HepG2 (cell line): ENCODE data around the gene FCAMR. TPM values are rescaled to one million over a fixed set of nuclear protein-coding genes. Genes with fewer than 3 reads are reported as not detected.

Experiments
- ATAC-seq: fragments of 200-7000 bp; cut with Tn5 transposase; 3 replicates; pipeline ENCODE4 v1.9.1; 2020; ENCODE audit warnings: mild to moderate bottlenecking, moderate library complexity
- BruUV-seq: library from RNA; stranded (reverse); fragments of 400-500 nt; replicated peaks from 2 replicates; lab custom pipeline; 2021; lab: Mats Ljungman, UMichigan
- CTCF ChIA-PET: fragments of 300-600 bp; formaldehyde crosslinking; extraction: SDS; loops from one replicate; lab custom pipeline; 2021; ENCODE audit warnings: low total read pairs, inconsistent platforms, low intra/inter-chr PET ratio; lab: Yijun Ruan, JAX
- POLR2A ChIA-PET: fragments of 350-600 bp; sonication (Branson Sonifier 250); formaldehyde crosslinking; loops from one replicate; lab custom pipeline; 2020; ENCODE audit warnings: antibody characterized with exemption, inconsistent platforms; lab: Yijun Ruan, JAX
- DNase-seq: peaks from one replicate; pipeline ENCODE4 v3.0.0-alpha.2; 2015; ENCODE audit warnings: low spot score
- FAIRE-seq: peaks from 3 replicates; lab custom pipeline; 2011; peaks lifted over from hg19 to GRCh38; lab: Jason Lieb, UNC
- H2AFZ ChIP-seq: one replicate; pipeline ENCODE4 v1.6.1; 2011; ENCODE audit warnings: low read length, inconsistent platforms
- H3K27ac ChIP-seq: fragments of 300-600 bp; 3 replicates; pipeline ENCODE4 v1.8.0; 2011; ENCODE audit warnings: mixed run types, mild to moderate bottlenecking, mixed read lengths, low read length, inconsistent platforms; ENCODE audit not compliant: insufficient read depth; ENCODE audit errors: extremely low read length
- H3K27me3 ChIP-seq, 2 experiments: fragments of 200-600 bp in 1 of 2; 2 replicates in 1 of 2; 3 replicates in 1 of 2; pipeline versions ENCODE4 v1.6.0 to v1.8.0; 2011; ENCODE audit warnings: low read length in 2 of 2, mild to moderate bottlenecking in 2 of 2, moderate library complexity in 2 of 2, inconsistent platforms in 1 of 2; ENCODE audit not compliant: insufficient read depth in 2 of 2, control insufficient read depth in 1 of 2
- H3K36me3 ChIP-seq, 2 experiments: fragments of 200-600 bp in 1 of 2; replicated peaks in 1 of 2; 2 replicates in 1 of 2; 3 replicates in 1 of 2; pipeline versions ENCODE4 v1.5.1 to v1.8.0; 2011; ENCODE audit warnings: low read length in 2 of 2, inconsistent platforms in 1 of 2; ENCODE audit not compliant: insufficient read depth in 2 of 2, control insufficient read depth in 1 of 2
- H3K4me1 ChIP-seq: 2 replicates; pipeline ENCODE4 v1.5.1; 2012; ENCODE audit warnings: low read length, inconsistent platforms; ENCODE audit not compliant: insufficient read depth
- H3K4me2 ChIP-seq: 2 replicates; pipeline ENCODE4 v1.6.0; 2011; ENCODE audit warnings: low read depth, low read length, inconsistent platforms
- H3K4me3 ChIP-seq, 3 experiments: fragments of 200-600 bp in 1 of 3; sonication (generic), shearing (Covaris generic) in 1 of 3; replicated peaks in 1 of 3; 2 replicates each; pipeline ENCODE4 v1.5.1; 2011 to 2016; ENCODE audit warnings: low read length in 3 of 3, inconsistent platforms in 2 of 3, low read depth in 2 of 3, mild to moderate bottlenecking in 2 of 3, control low read depth in 1 of 3, mixed read lengths in 1 of 3; ENCODE audit not compliant: insufficient read depth in 1 of 3
- H3K79me2 ChIP-seq: one replicate; pipeline ENCODE4 v1.6.1; 2011; ENCODE audit warnings: low read length, inconsistent platforms; ENCODE audit not compliant: insufficient read depth
- H3K9ac ChIP-seq: 2 replicates; pipeline ENCODE4 v1.6.0; 2011; ENCODE audit warnings: mild to moderate bottlenecking, low read depth, low read length, inconsistent platforms; ENCODE audit not compliant: insufficient read depth
- H3K9me3 ChIP-seq: 2 replicates; pipeline ENCODE4 v1.5.1; 2012; ENCODE audit warnings: mild to moderate bottlenecking, low read length
- H4K20me1 ChIP-seq: 2 replicates; pipeline ENCODE4 v1.6.0; 2011; ENCODE audit warnings: inconsistent platforms, mild to moderate bottlenecking, low read length, moderate library complexity; ENCODE audit not compliant: insufficient read depth
- EP300 ChIP-seq, 3 experiments: sonication (generic) in 1 of 3; formaldehyde crosslinking in 1 of 3; IDR thresholded peaks; 2 replicates each; pipeline versions ENCODE4 v1.5.1 to v1.6.1; 2011 to 2020; ENCODE audit warnings: low read depth in 2 of 3, low read length in 2 of 3, borderline replicate concordance in 1 of 3, improper control_type of control experiment in 1 of 3, mild to moderate bottlenecking in 1 of 3, missing genetic modification reagents in 1 of 3, moderate library complexity in 1 of 3
- GLI4 ChIP-seq: sonication (generic); formaldehyde crosslinking; IDR thresholded peaks from 2 replicates; pipeline ENCODE4 v1.5.1; 2020; ENCODE audit warnings: missing genetic modification reagents, mild to moderate bottlenecking, moderate library complexity, borderline replicate concordance
- MAFG ChIP-seq: sonication (generic); formaldehyde crosslinking; IDR thresholded peaks from 2 replicates; pipeline ENCODE4 v1.5.1; 2020; ENCODE audit warnings: mild to moderate bottlenecking, missing genetic modification reagents
- MIER2 ChIP-seq: IDR thresholded peaks from 2 replicates; pipeline ENCODE4 v1.6.1; 2016; ENCODE audit warnings: missing biosample characterization, missing genetic modification reagents
- RBAK ChIP-seq: sonication (generic); formaldehyde crosslinking; IDR thresholded peaks from 2 replicates; pipeline ENCODE4 v1.5.1; 2020; ENCODE audit warnings: mild to moderate bottlenecking, missing genetic modification reagents
- RFXAP ChIP-seq: sonication (generic); formaldehyde crosslinking; IDR thresholded peaks from 2 replicates; pipeline ENCODE4 v1.4.0; 2020; ENCODE audit warnings: missing genetic modification reagents, borderline replicate concordance
- SAP130 ChIP-seq: IDR thresholded peaks from 2 replicates; pipeline ENCODE4 v1.6.1; 2016; ENCODE audit warnings: low read depth
- ZMYM2 ChIP-seq: sonication (generic); formaldehyde crosslinking; IDR thresholded peaks from 2 replicates; pipeline ENCODE4 v1.8.0; 2022; ENCODE audit warnings: mild to moderate bottlenecking, missing genetic modification reagents
- ZNF12 ChIP-seq: sonication (generic); formaldehyde crosslinking; IDR thresholded peaks from 2 replicates; pipeline ENCODE4 v1.5.0; 2020; ENCODE audit warnings: missing genetic modification reagents
- ZNF232 ChIP-seq: sonication (generic); formaldehyde crosslinking; IDR thresholded peaks from 2 replicates; pipeline ENCODE4 v1.4.0; 2020; ENCODE audit warnings: missing genetic modification reagents, borderline replicate concordance
- ZNF282 ChIP-seq: fragments of 450-650 bp; IDR thresholded peaks from 2 replicates; pipeline ENCODE4 v1.6.1; 2018; ENCODE audit not compliant: partially characterized antibody
- ZNF432 ChIP-seq: sonication (generic); formaldehyde crosslinking; IDR thresholded peaks from 2 replicates; pipeline ENCODE4 v1.5.0; 2020; ENCODE audit warnings: missing genetic modification reagents, mild to moderate bottlenecking, borderline replicate concordance
- ZNF549 ChIP-seq: sonication (generic); formaldehyde crosslinking; IDR thresholded peaks from 2 replicates; pipeline ENCODE4 v1.5.0; 2020; ENCODE audit warnings: missing genetic modification reagents
- ZSCAN31 ChIP-seq: sonication (generic); formaldehyde crosslinking; IDR thresholded peaks from 2 replicates; pipeline ENCODE4 v1.5.0; 2020; ENCODE audit warnings: low read depth, mild to moderate bottlenecking, missing genetic modification reagents
- WGBS: methylation state at CpG from one replicate; pipeline ENCODE4 v1.1.6; 2017; ENCODE audit warnings: low lambda C conversion rate; 5-methylcytosine and 5-hydroxymethylcytosine counted together
- in situ Hi-C: cut with HindIII; loops from 2 replicates; pipeline ENCODE4 v1.10.0; 2017; ENCODE audit warnings: low pct_unique_long_range_greater_than_20kb; ENCODE audit not compliant: extremely low pct_ligation_motif_present
- intact Hi-C: fragments of 100-400 bp; cut with micrococcal nuclease; formaldehyde crosslinking; loops from one replicate; pipeline ENCODE4 v1.10.0; 2022; ENCODE audit not compliant: unreplicated experiment
- polyA plus RNA-seq, 8 experiments: library from polyadenylated mRNA; depleted of rRNA in 3 of 8; stranded (reverse) in 7 of 8; unstranded in 1 of 8; fragments of >200 nt; fragmentation: Illumina TruSeq in 4 of 8; extraction: Trizol in 4 of 8; gene quantifications; 2 replicates each; pipeline versions ENCODE4 v1.2.1 to v1.2.3, GENCODE V29; 2011 to 2016; ENCODE audit warnings: low read depth in 4 of 8, missing spikeins in 1 of 8, mixed read lengths in 1 of 8; ENCODE audit not compliant: insufficient read depth in 1 of 8
- total RNA-seq, 5 experiments: library from RNA; depleted of rRNA; stranded (reverse); fragments of >200 nt; fragmentation: Illumina TruSeq; extraction: Trizol; gene quantifications; 2 replicates each; pipeline ENCODE4 v1.2.3, GENCODE V29; 2016; ENCODE audit warnings: low read depth in 1 of 5
- TF ChIP-seq, protein P1 (sequence below): sonication (generic); formaldehyde crosslinking; IDR thresholded peaks from 2 replicates; pipeline ENCODE4 v1.5.0; 2020; ENCODE audit warnings: mild to moderate bottlenecking, missing genetic modification reagents
- TF ChIP-seq, protein P2 (sequence below): sonication (generic); formaldehyde crosslinking; conservative IDR thresholded peaks from 2 replicates; pipeline ENCODE4 v1.8.1; 2023; ENCODE audit warnings: missing genetic modification reagents

The FCAMR gene
- total and polyA plus RNA-seq, 2 of the 13 experiments (the other 11 are each of a cell fraction or from before 2014, with no cell fraction given) = not detected

DNA sequence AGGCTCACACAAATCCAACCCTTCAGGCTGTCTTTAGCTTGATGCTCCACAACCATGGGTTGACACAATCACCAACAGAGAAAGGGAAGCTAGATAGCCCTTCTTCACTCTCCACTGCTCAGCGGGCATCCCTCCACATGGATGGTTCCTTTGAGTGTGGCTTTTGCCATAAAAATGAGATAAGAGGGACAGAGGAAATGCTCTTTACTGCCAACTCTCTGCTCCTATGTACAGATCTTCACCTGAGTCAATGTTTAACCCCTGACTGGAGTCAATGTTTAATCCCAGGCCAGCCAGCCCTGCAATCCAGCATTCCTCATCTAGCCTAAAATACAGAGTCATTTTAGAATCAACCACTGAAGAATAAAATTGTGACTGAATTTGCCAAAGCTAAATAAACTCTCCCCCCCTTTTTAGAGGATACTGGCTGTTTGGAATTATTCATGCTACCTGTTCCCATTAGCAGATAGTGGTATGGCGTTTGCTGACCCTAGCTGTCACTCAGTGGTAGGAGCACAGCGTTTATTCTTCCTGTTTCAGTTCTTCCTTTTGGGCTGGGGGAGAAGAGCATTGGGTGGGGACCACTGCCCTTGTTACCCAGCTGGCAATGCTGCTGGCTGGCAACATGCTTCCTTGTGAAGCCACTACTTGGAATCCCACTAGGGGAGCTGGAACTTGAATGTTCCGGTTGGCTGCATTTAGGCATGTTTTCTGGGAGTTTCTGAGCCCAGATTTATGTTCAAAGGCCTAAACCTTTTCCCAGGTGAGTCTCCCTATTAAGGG, 18.8 kb downstream of the FCAMR start (continued):
- TF ChIP-seq, protein P1, sequence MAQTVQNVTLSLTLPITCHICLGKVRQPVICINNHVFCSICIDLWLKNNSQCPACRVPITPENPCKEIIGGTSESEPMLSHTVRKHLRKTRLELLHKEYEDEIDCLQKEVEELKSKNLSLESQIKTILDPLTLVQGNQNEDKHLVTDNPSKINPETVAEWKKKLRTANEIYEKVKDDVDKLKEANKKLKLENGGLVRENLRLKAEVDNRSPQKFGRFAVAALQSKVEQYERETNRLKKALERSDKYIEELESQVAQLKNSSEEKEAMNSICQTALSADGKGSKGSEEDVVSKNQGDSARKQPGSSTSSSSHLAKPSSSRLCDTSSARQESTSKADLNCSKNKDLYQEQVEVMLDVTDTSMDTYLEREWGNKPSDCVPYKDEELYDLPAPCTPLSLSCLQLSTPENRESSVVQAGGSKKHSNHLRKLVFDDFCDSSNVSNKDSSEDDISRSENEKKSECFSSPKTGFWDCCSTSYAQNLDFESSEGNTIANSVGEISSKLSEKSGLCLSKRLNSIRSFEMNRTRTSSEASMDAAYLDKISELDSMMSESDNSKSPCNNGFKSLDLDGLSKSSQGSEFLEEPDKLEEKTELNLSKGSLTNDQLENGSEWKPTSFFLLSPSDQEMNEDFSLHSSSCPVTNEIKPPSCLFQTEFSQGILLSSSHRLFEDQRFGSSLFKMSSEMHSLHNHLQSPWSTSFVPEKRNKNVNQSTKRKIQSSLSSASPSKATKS (CRISPR knock-in tag) = no peak
- TF ChIP-seq ZSCAN31 (peak; percentile 70; the same call in 1 of the 2 replicates), ZNF232 (CRISPR knock-in tag) (peak; percentile 80; the same call in 1 of the 2 replicates), EP300 (IDR thresholded peaks at IDR 0.05; ENCODE audit: low read depth in 2 of 2, low read length in 2 of 2) (no peak), EP300 (CRISPR knock-in tag; IDR thresholded peaks at IDR 0.05; ENCODE audit: borderline replicate concordance) (0 out of 2 replicates have a peak, but pooled peaks have one; percentile 6), RBAK (CRISPR knock-in tag) (no peak), RFXAP (CRISPR knock-in tag) (0 out of 2 replicates have a peak, but pooled peaks have one; percentile 20), MIER2 (CRISPR knock-in tag) (0 out of 2 replicates have a peak, but pooled peaks have one; percentile 48), SAP130 (CRISPR knock-in tag) (peak; percentile 48; the same call in 1 of the 2 replicates)

DNA sequence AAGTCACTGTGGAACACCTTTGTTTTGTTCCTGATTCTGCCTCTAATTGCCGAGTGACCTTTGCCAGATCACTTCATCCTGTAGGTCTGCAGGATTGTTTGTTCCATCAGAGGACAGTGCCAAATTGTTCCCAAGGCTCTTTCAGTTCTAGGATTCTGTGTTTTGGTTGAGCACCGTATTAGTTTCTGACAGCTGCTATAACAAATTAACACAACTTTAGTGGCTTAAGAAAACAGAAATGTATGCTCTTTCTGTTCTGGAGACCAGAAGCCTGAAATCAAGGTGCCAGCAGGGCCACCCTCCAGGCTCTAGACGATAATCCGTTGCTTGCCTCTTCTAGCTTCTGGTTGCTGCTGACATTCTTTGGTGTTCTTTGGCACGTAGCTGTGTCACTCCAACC, 20.6 kb downstream of the FCAMR start:
- H3K4me2 ChIP-seq = no peak overlapping the region
- H3K36me3 ChIP-seq = no peaks in the 10 kb centered on the region
- ATAC-seq (no peak), DNase-seq (no peak), FAIRE-seq (no peak)
- H3K4me1 ChIP-seq = peaks cover 64% of the 10 kb centered on the region
- no peak overlapping the region for H3K27ac ChIP-seq
- no peak for TF ChIP-seq ZNF282
- TF ChIP-seq ZNF12 = peak; percentile 99
- TF ChIP-seq ZMYM2 = no peak
- TF ChIP-seq GLI4 (CRISPR knock-in tag) = no peak
- TF ChIP-seq, protein P2, sequence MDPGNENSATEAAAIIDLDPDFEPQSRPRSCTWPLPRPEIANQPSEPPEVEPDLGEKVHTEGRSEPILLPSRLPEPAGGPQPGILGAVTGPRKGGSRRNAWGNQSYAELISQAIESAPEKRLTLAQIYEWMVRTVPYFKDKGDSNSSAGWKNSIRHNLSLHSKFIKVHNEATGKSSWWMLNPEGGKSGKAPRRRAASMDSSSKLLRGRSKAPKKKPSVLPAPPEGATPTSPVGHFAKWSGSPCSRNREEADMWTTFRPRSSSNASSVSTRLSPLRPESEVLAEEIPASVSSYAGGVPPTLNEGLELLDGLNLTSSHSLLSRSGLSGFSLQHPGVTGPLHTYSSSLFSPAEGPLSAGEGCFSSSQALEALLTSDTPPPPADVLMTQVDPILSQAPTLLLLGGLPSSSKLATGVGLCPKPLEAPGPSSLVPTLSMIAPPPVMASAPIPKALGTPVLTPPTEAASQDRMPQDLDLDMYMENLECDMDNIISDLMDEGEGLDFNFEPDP (CRISPR knock-in tag) = 0 out of 2 replicates have a peak, but pooled peaks have one; percentile 63
- TF ChIP-seq ZNF549 (CRISPR knock-in tag) = no peak
- TF ChIP-seq ZNF432 = no peak
- no peak for TF ChIP-seq MAFG
- CTCF ChIA-PET = no interaction called here
- H3K79me2 ChIP-seq = no peaks in the 10 kb centered on the region
- no peak overlapping the region for H3K4me3 ChIP-seq
- H2AFZ ChIP-seq = no peak overlapping the region
- in situ Hi-C loops = no loop called here
- 68% methylated on average over 5 of the region's 5 CpGs for WGBS
- H3K9me3 ChIP-seq = 0 out of 2 replicates have a peak, but pooled peaks cover 7% of the 10 kb centered on the region
- H3K27me3 ChIP-seq = no peaks in the 10 kb centered on the region; a peak in 2 of 5 replicates
- intact Hi-C loops = loop anchor here (2.0 kb wide), 1 partner anchor 17 kb away; no protein-coding TSS in a partner anchor
- H3K9ac ChIP-seq = no peak overlapping the region
- POLR2A ChIA-PET = no interaction called here
- BruUV-seq = no TSS peak
- H4K20me1 ChIP-seq = no peaks in the 10 kb centered on the region
